Heart right ventricle (tissue), 16 donors: ENCODE measurements around the gene UQCRH. TPM values are rescaled to one million over a fixed set of nuclear protein-coding genes. Genes with fewer than 3 reads are reported as not detected.
"Not testable (repeated sequence)": the region's sequence is repeated elsewhere in the genome, so short reads cannot be mapped to it uniquely, and the experiment has no call there.

Experiments
- ATAC-seq, 8 donors: fragments of 200-7000 bp; cut with Tn5 transposase; one replicate each; pipeline ENCODE4 v1.9.1; 2020; ENCODE audit warnings: mild to moderate bottlenecking in 8 of 8, moderate library complexity in 8 of 8, moderate number of reproducible peaks in 1 of 8
- DNase-seq, 2 donors: peaks; one replicate each; pipeline ENCODE4 v3.0.0-alpha.2; 2020
- H3K27ac ChIP-seq, 10 donors: fragments of 200-600 bp; sonication (generic) in 2 of 10; one replicate each; pipeline versions ENCODE4 v1.5.0 to v1.8.0; 2020 to 2022; ENCODE audit warnings: mild to moderate bottlenecking in 3 of 10
- H3K27me3 ChIP-seq, 7 donors: fragments of 200-600 bp; one replicate each; pipeline ENCODE4 v1.8.0; 2021 to 2022; ENCODE audit warnings: mild to moderate bottlenecking in 2 of 7
- H3K36me3 ChIP-seq, 9 donors: fragments of 200-600 bp; sonication (generic) in 1 of 9; one replicate each; pipeline versions ENCODE4 v1.5.0 to v1.8.0; 2020 to 2022; ENCODE audit warnings: mild to moderate bottlenecking in 2 of 9
- H3K4me1 ChIP-seq, 9 donors: fragments of 200-600 bp; sonication (generic) in 1 of 9; one replicate each; pipeline versions ENCODE4 v1.5.0 to v1.8.0; 2020 to 2022; ENCODE audit warnings: mild to moderate bottlenecking in 4 of 9
- H3K4me3 ChIP-seq, 10 donors: fragments of 200-600 bp; sonication (generic) in 2 of 10; one replicate each; pipeline versions ENCODE4 v1.5.0 to v1.8.0; 2020 to 2022; ENCODE audit warnings: mild to moderate bottlenecking in 7 of 10, moderate library complexity in 2 of 10
- H3K9me3 ChIP-seq, 11 donors: fragments of 200-600 bp in 10 of 11; sonication (generic) in 2 of 11; one replicate each; pipeline versions ENCODE4 v1.5.0 to v1.8.0; 2013 to 2022; ENCODE audit warnings: mild to moderate bottlenecking in 2 of 11, control low read depth in 1 of 11, moderate library complexity in 1 of 11
- WGBS, 2 donors: extraction: QIAGEN DNeasy Blood & Tissue Kit; methylation state at CpG; one replicate each; pipeline ENCODE4 v1.1.7; 2013; ENCODE audit warnings: inconsistent platforms in 1 of 2; 5-methylcytosine and 5-hydroxymethylcytosine counted together
- intact Hi-C, 10 donors: fragments of 100-400 bp; cut with DNase I; formaldehyde crosslinking; loops; one replicate each; pipeline versions ENCODE4 v1.11.1 to v1.14.2; 2022
- polyA plus RNA-seq, 2 donors: library from polyadenylated mRNA; stranded (reverse); fragments of 200-250 nt; gene quantifications; one replicate each; pipeline ENCODE4 v1.2.3, GENCODE V29; 2013
- total RNA-seq, 10 donors: library from RNA; stranded (reverse); fragmentation: NEBNext Ultra II Directional in 3 of 10; extraction: Animal tissue kit (Norgen Biotek cat#: 25700) in 3 of 10; gene quantifications; one replicate each; pipeline versions ENCODE4 v1.2.1 to v1.2.4, GENCODE V29; 2021 to 2023
- TF ChIP-seq, protein P1 (sequence below), 9 donors: fragments of 200-600 bp; sonication (generic) in 2 of 9; IDR thresholded peaks; one replicate each; pipeline versions ENCODE4 v1.5.0 to v1.8.0; 2021 to 2022; ENCODE audit warnings: antibody characterized with exemption in 9 of 9, mild to moderate bottlenecking in 5 of 9, moderate library complexity in 1 of 9
- donor health status: Arrhythmogenic right ventricular cardiomyopathy.
- donor health status: ischemic (EF 13 %, LVEDD 7.1; RV severe dilation, severe dysfunction).
- donor health status: healthy with polysubstance abuse.
- donor health status: DM: no; HTN: yes; CAD: no.
- donor health status: DM: no; HTN: no; CAD: no.
- donor health status: ischemic (EF 25% LVEDD 6.9; RV normal size, moderate dysfunction).
- donor health status: ischemic (EF 25% LVEDD 5.7; RV mildly dilated, moderate dysfunction).
- donor health status: healthy.
- donor health status: DM: yes; HTN: yes; CAD: no.
- donor health status: Ischemic cardiomyopathy.
- donor health status: ischemic (EF 35%, LVEDD 5.7; RV mildly dilated, moderate dysfunction).
- donor health status: nonischemic (EF 11% LVEDD 7.7; RV severe dilation, severe dysfunction).
- donor health status: DM: yes; HTN: yes; CAD: no.
- donor health status: PGD.
- donor health status: ischemic (EF 29% LVEDD 5.4; RV normal size, mild dysfunction).
- donor health status: nonischemic (EF 23%, LVEDD 6.1; RV moderate dilation, normal function).

The UQCRH gene
- total and polyA plus RNA-seq, 12 donors, result 759 to 1,588 (median 1,005) TPM

DNA sequence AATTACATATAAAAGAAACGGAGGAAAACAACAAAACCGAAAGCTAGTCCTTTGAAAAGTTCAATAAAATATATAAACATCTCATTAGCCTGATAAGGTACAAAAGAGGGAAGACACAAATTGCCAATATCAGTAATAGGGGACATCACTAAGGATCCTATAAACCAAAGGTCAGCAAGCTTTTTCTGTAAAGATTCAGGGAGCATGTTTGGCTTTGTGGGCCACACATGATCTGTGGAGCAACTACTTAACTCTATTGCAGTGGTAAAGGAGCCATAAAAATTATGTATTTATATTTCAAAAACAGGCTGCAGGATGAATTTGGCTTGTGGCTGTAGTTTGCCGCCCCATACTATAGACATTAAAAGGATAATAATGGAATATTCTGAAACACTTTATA is 31.6 kb downstream of the UQCRH start:
- ATAC-seq (no peak), DNase-seq (no peak)
- no peaks in the 10 kb centered on the region for H3K27me3 ChIP-seq
- H3K4me1 ChIP-seq, result peaks cover 0 to 7% (median 5%) of the 10 kb centered on the region in 9 donors
- H3K4me3 ChIP-seq, result no peak overlapping the region
- H3K36me3 ChIP-seq, result no peaks in the 10 kb centered on the region
- TF ChIP-seq, protein P1, sequence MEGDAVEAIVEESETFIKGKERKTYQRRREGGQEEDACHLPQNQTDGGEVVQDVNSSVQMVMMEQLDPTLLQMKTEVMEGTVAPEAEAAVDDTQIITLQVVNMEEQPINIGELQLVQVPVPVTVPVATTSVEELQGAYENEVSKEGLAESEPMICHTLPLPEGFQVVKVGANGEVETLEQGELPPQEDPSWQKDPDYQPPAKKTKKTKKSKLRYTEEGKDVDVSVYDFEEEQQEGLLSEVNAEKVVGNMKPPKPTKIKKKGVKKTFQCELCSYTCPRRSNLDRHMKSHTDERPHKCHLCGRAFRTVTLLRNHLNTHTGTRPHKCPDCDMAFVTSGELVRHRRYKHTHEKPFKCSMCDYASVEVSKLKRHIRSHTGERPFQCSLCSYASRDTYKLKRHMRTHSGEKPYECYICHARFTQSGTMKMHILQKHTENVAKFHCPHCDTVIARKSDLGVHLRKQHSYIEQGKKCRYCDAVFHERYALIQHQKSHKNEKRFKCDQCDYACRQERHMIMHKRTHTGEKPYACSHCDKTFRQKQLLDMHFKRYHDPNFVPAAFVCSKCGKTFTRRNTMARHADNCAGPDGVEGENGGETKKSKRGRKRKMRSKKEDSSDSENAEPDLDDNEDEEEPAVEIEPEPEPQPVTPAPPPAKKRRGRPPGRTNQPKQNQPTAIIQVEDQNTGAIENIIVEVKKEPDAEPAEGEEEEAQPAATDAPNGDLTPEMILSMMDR (IDR thresholded peaks at IDR 0.05), result no peak
- no peaks in the 10 kb centered on the region for H3K9me3 ChIP-seq
- intact Hi-C loops, result no loop called here
- no peak overlapping the region for H3K27ac ChIP-seq
- 94 to 96% methylated on average over 3 of the region's 3 CpGs for WGBS, 2 donors

DNA sequence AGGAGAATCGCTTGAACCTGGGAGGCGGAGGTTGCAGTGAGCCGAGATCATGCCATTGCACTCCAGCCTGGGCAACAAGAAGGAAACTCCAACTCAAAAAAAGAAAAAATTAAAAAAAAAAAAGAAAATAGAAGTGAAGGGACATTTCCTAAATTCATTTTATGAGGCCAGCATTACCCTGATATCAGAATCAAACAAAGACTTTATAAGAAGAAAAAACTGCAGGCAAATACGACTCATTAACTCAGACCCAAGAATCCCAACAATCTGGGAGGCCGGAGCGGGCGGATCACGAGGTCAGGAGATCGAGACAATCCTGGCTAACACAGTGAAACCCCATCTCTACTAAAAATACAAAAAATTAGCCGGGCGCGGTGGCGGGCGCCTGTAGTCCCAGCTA is 33.9 kb downstream of the UQCRH start:
- H3K27me3 ChIP-seq, DNase-seq, ATAC-seq, H3K4me3 ChIP-seq, H3K36me3 ChIP-seq, H3K9me3 ChIP-seq, intact Hi-C loops, H3K27ac ChIP-seq: not testable (repeated sequence)
- 96% methylated on average over 9 of the region's 14 CpGs for WGBS, 2 donors
- H3K4me1 ChIP-seq, result peaks cover 0 to 22% (median 10%) of the 10 kb centered on the region in 9 donors

DNA sequence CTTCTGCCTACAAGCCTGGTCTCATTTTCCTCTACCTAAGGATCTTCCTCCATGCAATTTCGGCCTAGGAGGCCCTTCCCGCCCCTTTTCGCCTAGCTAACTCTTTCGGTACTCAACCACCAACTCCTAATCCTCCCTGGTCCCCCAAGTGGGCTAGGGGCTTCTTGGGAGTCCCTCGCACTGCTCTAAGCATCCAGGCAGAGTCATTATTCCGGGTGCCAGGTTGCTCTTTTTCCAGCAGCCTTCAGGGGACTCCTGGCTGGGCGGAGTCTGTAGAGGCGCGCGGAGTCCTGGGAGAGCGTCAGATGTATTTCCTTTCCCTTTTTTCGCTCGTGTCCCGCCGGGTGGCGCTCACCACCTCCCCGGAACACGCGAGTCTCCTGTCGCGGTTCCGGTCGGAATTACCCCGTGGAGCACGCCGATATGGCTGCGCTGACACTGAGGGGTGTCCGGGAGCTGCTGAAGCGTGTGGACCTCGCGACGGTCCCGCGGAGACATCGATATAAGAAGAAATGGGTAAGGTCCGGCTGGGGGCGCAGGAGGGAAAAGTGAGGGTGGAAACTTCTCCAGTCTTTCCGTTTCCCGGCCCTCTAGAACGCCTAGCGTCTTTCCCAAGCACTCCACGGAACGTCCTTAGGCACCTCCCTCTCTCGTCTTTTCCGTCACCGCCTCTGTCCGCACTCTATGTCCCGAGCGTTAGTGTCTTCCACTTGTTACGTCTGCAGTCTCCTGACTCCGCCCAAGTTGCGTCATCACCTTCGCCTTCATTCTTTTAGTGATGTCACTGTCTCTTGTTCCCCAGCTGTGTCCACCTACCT is 37.1 kb downstream of the UQCRH start, which contains the start of gene NSUN4:
NSUN4 (plus strand) TSS at position 404 of the 818 bp plus-strand sequence; CDS start at position 424, 20 bp downstream.
- TF ChIP-seq, protein P1 (IDR thresholded peaks at IDR 0.05), result peak; percentile 15 to 86 (median 68)
- WGBS, 2 donors, result 0% methylated on average over 53 of the region's 53 CpGs
- Histone ChIP-seq H3K9me3 (no peaks in the 10 kb centered on the region), H3K27ac (peak within 1 kb of the TSS; percentile 86 to 99 (median 96)), H3K27me3 (no peaks in the 10 kb centered on the region), H3K4me1 (peaks cover 0 to 35% (median 21%) of the 10 kb centered on the region in 9 donors), H3K36me3 (peaks cover 0 to 23% (median 9%) of the 10 kb centered on the region in 9 donors), H3K4me3 (peak within 1 kb of the TSS; percentile 40 to 91 (median 66))
- intact Hi-C loops, result loop anchor here in 7 of 10 donors (2.0 to 10.0 kb wide), 3 partner anchors 38 to 96 kb away; partner anchors contain the start of genes LRRC41 (in 7 of the 7), UQCRH (in 7 of the 7) and RAD54L (in 3 of the 7)
- DNase-seq, result peak; percentile 90 to 93
- peak; percentile 93 to 98 (median 95) for ATAC-seq

DNA sequence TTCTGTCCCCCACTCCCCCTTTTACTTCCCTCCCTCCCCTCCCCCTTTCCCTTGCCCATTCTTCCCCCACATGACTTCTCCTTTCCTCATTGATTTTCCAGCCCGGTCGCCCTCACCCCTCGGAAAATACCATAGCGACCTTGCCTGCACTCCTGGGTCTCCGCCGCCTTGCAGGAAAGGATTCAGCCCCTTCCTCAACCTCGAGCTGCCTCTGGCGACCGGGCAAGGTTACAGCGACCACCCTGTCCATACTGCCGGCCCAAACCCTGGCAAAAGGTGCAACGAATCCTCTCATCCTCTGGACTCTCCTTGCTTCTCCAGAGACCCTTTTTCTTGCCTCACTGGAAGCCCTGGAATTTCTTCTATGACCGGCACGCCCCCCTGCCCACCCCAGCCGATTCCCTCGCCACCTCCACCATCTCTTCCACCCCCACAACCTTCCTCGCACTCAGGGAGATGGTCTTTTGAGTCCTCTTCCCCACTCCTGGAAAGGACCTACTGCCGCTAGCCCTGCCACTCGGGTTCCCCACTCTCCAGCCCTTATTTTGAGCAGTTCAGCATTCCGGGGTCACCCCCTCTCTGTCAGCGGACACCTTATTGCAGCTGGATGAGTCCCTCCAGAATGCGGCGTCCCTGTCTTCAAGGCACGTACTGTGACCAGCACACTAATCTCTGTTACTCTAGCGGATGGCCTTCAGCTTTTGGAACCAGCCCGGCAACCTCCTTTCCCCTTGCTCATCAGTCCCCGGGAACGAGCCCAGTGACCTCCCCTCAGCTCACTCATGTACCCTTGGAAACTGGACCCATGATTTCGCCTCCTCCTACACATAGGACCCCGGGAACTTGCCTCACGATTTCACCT is 38.0 kb downstream of the UQCRH start:
- peaks cover 0 to 32% (median 11%) of the 10 kb centered on the region in 9 donors for H3K36me3 ChIP-seq
- no peaks in the 10 kb centered on the region for H3K27me3 ChIP-seq
- 53 to 56% methylated on average over 31 of the region's 31 CpGs for WGBS, 2 donors
- H3K27ac ChIP-seq, result peak overlapping the region; percentile 86 to 99 (median 96)
- H3K4me3 ChIP-seq, result peak overlapping the region; percentile 40 to 91 (median 66)
- TF ChIP-seq, protein P1 (IDR thresholded peaks at IDR 0.05), result no peak
- peaks cover 0 to 35% (median 21%) of the 10 kb centered on the region in 9 donors for H3K4me1 ChIP-seq
- peak in 1 of 8 donors; percentile 1 for ATAC-seq
- DNase-seq, result no peak
- intact Hi-C loops, result loop anchor here in 7 of 10 donors (2.0 to 10.0 kb wide), 3 partner anchors 39 to 97 kb away; partner anchors contain the start of genes LRRC41 (in 7 of the 7), UQCRH (in 7 of the 7) and RAD54L (in 3 of the 7)
- H3K9me3 ChIP-seq, result no peaks in the 10 kb centered on the region
